GM19328 (cell line): ENCODE measurements around the gene GJC2.
"Not testable (repeated sequence)": the region's sequence is repeated elsewhere in the genome, so short reads cannot be mapped to it uniquely, and the experiment has no call there.

Source experiments
- ATAC-seq: cut with Tn5 transposase; IDR thresholded peaks from one replicate; pipeline ENCODE4 v1.9.1; 2021; ENCODE audit warnings: mild to moderate bottlenecking, moderate library complexity; ENCODE audit not compliant: unreplicated experiment

The GJC2 gene

GRCh38 chr1:228184152-228184551 is 34.4 kb downstream of the GJC2 start:
- ATAC-seq = no peak

- no peak for ATAC-seq
These were observed 35.9 kb downstream of the GJC2 start for GRCh38 chr1:228185641-228185965.

- not testable (repeated sequence) for ATAC-seq
These were observed 38.5 kb downstream of the GJC2 start for GRCh38 chr1:228188249-228188648.

DNA sequence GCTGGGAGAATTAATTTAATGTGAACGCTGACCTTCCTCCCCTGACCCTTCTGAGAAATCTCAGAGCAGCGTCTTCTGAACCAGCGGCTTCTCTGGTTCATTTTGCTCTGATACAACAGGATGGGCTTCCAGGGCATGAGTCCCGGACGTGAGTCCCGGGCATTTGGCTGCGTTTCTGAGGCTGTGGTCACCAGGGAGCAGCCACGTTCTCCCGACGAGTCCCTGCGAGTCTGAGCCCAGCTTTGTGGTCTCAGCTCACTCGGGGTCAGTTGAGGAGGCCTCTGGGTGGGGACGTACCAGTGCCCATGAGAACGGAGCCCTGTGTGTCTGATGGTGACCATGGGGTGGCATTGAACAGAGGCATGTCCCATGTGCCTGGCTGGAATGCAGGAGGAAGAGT is 40.5 kb downstream of the GJC2 start:
- no peak for ATAC-seq

- no peak for ATAC-seq
These were observed 41.0 kb downstream of the GJC2 start for GRCh38 chr1:228190778-228191177.

DNA sequence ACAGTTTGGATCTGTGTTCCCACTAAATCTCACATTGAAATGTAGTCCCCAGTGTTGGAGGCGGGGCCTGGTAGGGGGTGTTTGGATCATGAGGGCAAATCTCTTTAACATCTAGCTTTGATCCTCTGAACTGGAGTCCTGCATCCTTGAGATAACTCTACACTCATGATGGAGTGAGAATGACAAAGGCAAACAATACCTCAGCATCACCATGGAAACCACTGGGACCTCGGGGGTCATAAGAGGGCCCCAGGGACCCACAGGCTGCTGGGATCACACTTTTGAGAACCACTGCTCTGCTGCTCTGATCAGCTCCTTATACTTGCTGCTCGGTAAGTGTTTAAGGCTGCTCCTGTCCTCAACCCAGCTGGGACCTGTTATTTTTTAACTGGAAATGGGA is 44.7 kb downstream of the GJC2 start:
- ATAC-seq = no peak

- ATAC-seq = no peak
These were observed 45.4 kb downstream of the GJC2 start for GRCh38 chr1:228194921-228195812.

DNA sequence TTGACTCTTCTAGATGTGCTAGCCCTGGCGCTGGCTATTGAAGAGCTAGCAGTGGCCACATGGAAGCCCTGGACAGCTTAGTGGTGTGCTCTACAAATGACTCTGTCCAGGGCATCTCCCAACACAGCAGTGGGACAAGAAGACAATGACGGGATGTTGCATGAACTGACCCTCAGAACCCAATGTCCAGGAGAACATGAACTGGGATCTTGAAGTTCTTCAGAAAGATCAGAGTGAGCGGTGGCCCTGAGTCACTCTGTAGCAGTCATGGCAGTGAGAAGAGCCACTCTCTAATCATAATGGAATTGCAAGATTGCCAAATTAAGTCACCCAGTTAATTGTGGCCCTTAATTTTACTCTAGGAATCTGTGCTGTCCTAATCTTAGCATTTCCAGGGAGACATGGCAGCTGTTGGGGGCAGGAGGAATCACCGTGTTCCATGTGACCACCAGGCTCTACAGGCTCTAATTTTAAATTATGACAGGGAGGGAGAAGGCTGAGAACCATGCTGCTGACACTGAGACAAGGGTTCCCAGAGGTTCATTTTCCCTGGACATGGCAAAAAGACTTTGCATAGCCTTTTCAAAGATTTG is 47.9 kb downstream of the GJC2 start:
- ATAC-seq = no peak

GRCh38 chr1:228198977-228199590 is 49.4 kb downstream of the GJC2 start:
- ATAC-seq = no peak

- ATAC-seq = no peak
These were observed 55.2 kb downstream of the GJC2 start for GRCh38 chr1:228204958-228205357.

GRCh38 chr1:228205526-228206436 is 56.1 kb downstream of the GJC2 start:
- no peak for ATAC-seq

- ATAC-seq = no peak
These were observed 57.0 kb downstream of the GJC2 start for GRCh38 chr1:228206582-228207351.

- ATAC-seq = no peak
These were observed 57.7 kb downstream of the GJC2 start for GRCh38 chr1:228207381-228207810.

DNA sequence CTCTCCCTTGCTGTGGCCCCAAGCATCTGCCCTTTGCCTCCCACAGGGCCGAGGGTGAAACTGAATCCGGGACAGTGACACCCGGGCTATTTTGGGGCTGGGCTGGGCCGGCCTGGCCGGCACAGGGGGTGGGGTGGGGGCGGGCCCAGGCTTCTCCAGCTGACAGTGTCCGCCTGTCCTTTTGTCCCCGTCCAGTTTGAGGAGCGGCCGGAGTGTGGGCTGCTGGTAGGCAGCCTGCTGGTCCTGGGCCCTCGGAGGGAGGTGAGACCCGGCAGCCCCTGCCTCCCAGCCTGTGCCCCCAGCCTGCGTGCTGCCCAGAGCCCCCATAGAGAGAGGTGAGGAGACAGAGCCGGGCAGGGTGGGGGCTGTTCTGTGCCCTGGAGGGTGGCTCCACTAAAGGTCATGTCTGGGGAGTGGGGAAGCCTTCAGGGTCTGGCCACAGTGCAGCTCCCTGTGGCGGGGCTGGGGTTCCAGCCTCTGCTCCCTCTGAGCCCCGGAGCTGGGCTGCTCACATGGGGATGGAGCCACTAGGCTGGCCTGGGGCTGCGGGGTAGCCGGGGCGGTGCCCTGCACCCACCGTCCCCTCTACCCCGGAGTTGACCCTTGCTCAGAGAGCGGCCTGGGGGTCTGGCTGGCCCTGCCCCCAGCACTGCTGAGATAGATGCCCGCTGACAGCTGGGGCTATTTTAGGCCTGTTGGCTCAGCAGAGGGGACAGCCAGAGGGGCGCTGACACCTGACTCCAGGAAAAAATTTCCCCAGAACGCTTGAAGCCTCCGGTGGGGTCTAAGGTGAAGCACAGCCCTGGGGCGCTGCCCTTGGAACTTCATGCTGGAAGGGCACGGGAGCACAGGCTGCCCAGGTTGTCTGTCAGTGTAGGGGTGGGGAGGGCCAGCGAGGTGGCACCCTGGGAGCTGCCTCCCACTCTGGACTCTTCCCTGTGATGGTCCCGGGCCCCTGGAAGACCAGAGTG is 58.4 kb downstream of the GJC2 start, which contains the start of gene OBSCN:
TSS of gene OBSCN (plus strand) at position 194 of the 971 bp plus-strand sequence. CDS start 3,740 bp downstream, outside the sequence.
- no peak for ATAC-seq

GRCh38 chr1:228208831-228209551 is 59.3 kb downstream of the GJC2 start:
- no peak for ATAC-seq
